H1 (cell line): ENCODE measurements around the gene PER2. TPM values are rescaled to one million over a fixed set of nuclear protein-coding genes. Genes with fewer than 3 reads are reported as not detected.

Source experiments
- CTCF ChIA-PET: fragments of 300-600 bp; sonication (Branson Sonifier 250); formaldehyde crosslinking; loops from one replicate; lab custom pipeline; 2021; ENCODE audit not compliant: partially characterized antibody; lab: Charles Lee
- POLR2A ChIA-PET: fragments of 300-600 bp; sonication (Branson Sonifier 250); formaldehyde crosslinking; loops from one replicate; lab custom pipeline; 2021; ENCODE audit warnings: inconsistent platforms; ENCODE audit not compliant: partially characterized antibody; lab: Charles Lee
- DNase-seq, 2 experiments: peaks; one replicate each; pipeline versions ENCODE4 v3.0.0 to v3.0.0-alpha.2; 2010 to 2022; ENCODE audit warnings: low spot score in 2 of 2, low read depth in 1 of 2, mixed read lengths in 1 of 2
- FAIRE-seq: peaks from 2 replicates; lab custom pipeline; 2011; peaks lifted over from hg19 to GRCh38; lab: Jason Lieb, UNC
- H2AFZ ChIP-seq: 2 replicates; pipeline ENCODE4 v1.8.1; 2012; ENCODE audit warnings: low read length, inconsistent platforms
- H2AK5ac ChIP-seq: 2 replicates; pipeline ENCODE4 v1.6.1; 2013; ENCODE audit warnings: low read depth, low read length
- H2BK120ac ChIP-seq: replicated peaks from 2 replicates; pipeline ENCODE3; 2013; ENCODE audit warnings: low read depth, low read length, inconsistent platforms
- H2BK12ac ChIP-seq: 2 replicates; pipeline ENCODE4 v1.6.1; 2013; ENCODE audit warnings: low read depth, low read length
- H2BK15ac ChIP-seq: 2 replicates; pipeline ENCODE4 v1.6.1; 2013; ENCODE audit warnings: low read length
- H2BK20ac ChIP-seq: 2 replicates; pipeline ENCODE4 v1.6.1; 2013; ENCODE audit warnings: low read length
- H2BK5ac ChIP-seq: 2 replicates; pipeline ENCODE4 v1.6.1; 2013; ENCODE audit warnings: low read depth, low read length
- H3K14ac ChIP-seq: 2 replicates; pipeline ENCODE4 v1.6.1; 2013; ENCODE audit warnings: inconsistent platforms; ENCODE audit not compliant: insufficient read length
- H3K18ac ChIP-seq: 2 replicates; pipeline ENCODE4 v1.6.1; 2013; ENCODE audit warnings: low read length; ENCODE audit errors: extremely low read depth
- H3K23ac ChIP-seq: 2 replicates; pipeline ENCODE4 v1.6.1; 2013; ENCODE audit warnings: inconsistent platforms; ENCODE audit not compliant: insufficient read length
- H3K23me2 ChIP-seq: 2 replicates; pipeline ENCODE4 v1.6.1; 2013; ENCODE audit warnings: low read depth, low read length
- H3K27ac ChIP-seq: 2 replicates; pipeline ENCODE4 v1.6.1; 2011; ENCODE audit warnings: low read depth, low read length, inconsistent platforms
- H3K27me3 ChIP-seq, 4 experiments: replicated peaks in 1 of 4; 1 replicate in 1 of 4; 2 replicates in 3 of 4; pipeline versions ENCODE4 v1.6.1 to v1.8.1; 2011 to 2013; ENCODE audit warnings: low read length in 3 of 4, mild to moderate bottlenecking in 3 of 4, inconsistent platforms in 2 of 4, mixed read lengths in 2 of 4, moderate library complexity in 1 of 4; ENCODE audit not compliant: control insufficient read depth in 3 of 4, insufficient read depth in 3 of 4; ENCODE audit errors: extremely low read depth in 1 of 4
- H3K36me3 ChIP-seq, 4 experiments: 2 replicates each; pipeline versions ENCODE4 v1.6.1 to v1.8.1; 2011 to 2013; ENCODE audit warnings: mild to moderate bottlenecking in 4 of 4, low read length in 3 of 4, moderate library complexity in 2 of 4, control low read depth in 1 of 4, inconsistent platforms in 1 of 4; ENCODE audit not compliant: insufficient read depth in 4 of 4, control insufficient read depth in 2 of 4
- H3K4ac ChIP-seq: replicated peaks from 2 replicates; pipeline ENCODE3; 2013; ENCODE audit warnings: low read length, low read depth, mixed read lengths, inconsistent platforms; ENCODE audit not compliant: insufficient read length
- H3K4me1 ChIP-seq, 4 experiments: replicated peaks in 1 of 4; 1 replicate in 1 of 4; 2 replicates in 3 of 4; pipeline versions ENCODE4 v1.6.1 to v1.8.1; 2011 to 2013; ENCODE audit warnings: low read length in 3 of 4, inconsistent platforms in 2 of 4, mixed read lengths in 1 of 4; ENCODE audit not compliant: insufficient read depth in 4 of 4, control insufficient read depth in 3 of 4
- H3K4me2 ChIP-seq, 2 experiments: 2 replicates each; pipeline versions ENCODE4 v1.6.1 to v1.8.1; 2011 to 2013; ENCODE audit warnings: low read depth in 2 of 2, low read length in 2 of 2, control low read depth in 1 of 2, inconsistent platforms in 1 of 2, mild to moderate bottlenecking in 1 of 2; ENCODE audit not compliant: insufficient read depth in 1 of 2
- H3K4me3 ChIP-seq, 4 experiments: fragments of 200-600, 300-600 bp in 1 of 4; sonication (generic), shearing (Covaris generic), sonication (Bioruptor Twin) in 1 of 4; 2 replicates each; pipeline versions ENCODE4 v1.5.1 to v1.8.1; 2011 to 2016; ENCODE audit warnings: low read length in 4 of 4, low read depth in 3 of 4, control low read depth in 2 of 4, inconsistent platforms in 2 of 4, mild to moderate bottlenecking in 2 of 4, mixed read lengths in 1 of 4, moderate library complexity in 1 of 4; ENCODE audit not compliant: insufficient read depth in 2 of 4; ENCODE audit errors: extremely low read depth in 1 of 4
- H3K56ac ChIP-seq: replicated peaks from 2 replicates; pipeline ENCODE3; 2013; ENCODE audit warnings: low read depth, mild to moderate bottlenecking, mixed read lengths, low read length, inconsistent platforms; ENCODE audit not compliant: insufficient read length
- H3K79me1 ChIP-seq: 2 replicates; pipeline ENCODE4 v1.6.1; 2013; ENCODE audit warnings: low read depth, low read length, control low read depth
- H3K79me2 ChIP-seq, 2 experiments: 2 replicates each; pipeline versions ENCODE4 v1.6.1 to v1.8.1; 2012 to 2013; ENCODE audit warnings: low read length in 2 of 2, mild to moderate bottlenecking in 2 of 2, inconsistent platforms in 1 of 2; ENCODE audit not compliant: insufficient read depth in 2 of 2, control insufficient read depth in 1 of 2
- H3K9ac ChIP-seq, 4 experiments: replicated peaks in 1 of 4; 1 replicate in 1 of 4; 2 replicates in 3 of 4; pipeline versions ENCODE4 v1.6.1 to v1.8.1; 2011 to 2013; ENCODE audit warnings: low read depth in 3 of 4, low read length in 3 of 4, control low read depth in 2 of 4, mild to moderate bottlenecking in 2 of 4, moderate library complexity in 2 of 4, inconsistent platforms in 1 of 4; ENCODE audit errors: extremely low read depth in 1 of 4
- H3K9me3 ChIP-seq, 2 experiments: 2 replicates each; pipeline versions ENCODE4 v1.6.1 to v1.8.1; 2012 to 2013; ENCODE audit warnings: mild to moderate bottlenecking in 2 of 2, moderate library complexity in 2 of 2, control low read depth in 1 of 2, inconsistent platforms in 1 of 2, low read depth in 1 of 2, low read length in 1 of 2, mixed read lengths in 1 of 2; ENCODE audit not compliant: insufficient read depth in 2 of 2
- H4K20me1 ChIP-seq, 2 experiments: replicated peaks in 1 of 2; 2 replicates each; pipeline versions ENCODE3 to v1.8.1; 2011 to 2013; ENCODE audit warnings: inconsistent platforms in 2 of 2, low read length in 2 of 2, mild to moderate bottlenecking in 1 of 2; ENCODE audit not compliant: insufficient read depth in 2 of 2, control insufficient read depth in 1 of 2
- H4K5ac ChIP-seq: 2 replicates; pipeline ENCODE4 v1.6.1; 2013; ENCODE audit warnings: low read length, low read depth, mixed read lengths, inconsistent platforms; ENCODE audit not compliant: insufficient read length
- H4K8ac ChIP-seq: 2 replicates; pipeline ENCODE4 v1.8.0; 2013; ENCODE audit warnings: mild to moderate bottlenecking, moderate library complexity, low read length, inconsistent platforms; ENCODE audit not compliant: insufficient read depth; ENCODE audit errors: extremely low read depth
- H4K91ac ChIP-seq: replicated peaks from 2 replicates; pipeline ENCODE3; 2013; ENCODE audit warnings: low read length, mixed read lengths, inconsistent platforms; ENCODE audit not compliant: insufficient read length
- RXRA ChIP-seq: IDR thresholded peaks from 2 replicates; pipeline ENCODE4 v1.6.1; 2011; ENCODE audit warnings: low read depth, mild to moderate bottlenecking, low read length, moderate library complexity; ENCODE audit not compliant: insufficient read depth
- WGBS, 2 experiments: shearing (Covaris generic) in 1 of 2; methylation state at CpG; one replicate each; pipeline versions ENCODE4 v1.1.6 to v1.1.7; 2013 to 2015; ENCODE audit warnings: low lambda C conversion rate in 2 of 2, mixed read lengths in 2 of 2, inconsistent platforms in 1 of 2, low coverage in 1 of 2, missing lambda C conversion rate in 1 of 2; ENCODE audit not compliant: insufficient replicate concordance in 2 of 2, insufficient coverage in 1 of 2, insufficient read length in 1 of 2; ENCODE audit errors: extremely low coverage in 1 of 2, missing lambda C conversion rate in 1 of 2; 5-methylcytosine and 5-hydroxymethylcytosine counted together
- polyA plus RNA-seq, 7 experiments: library from polyadenylated mRNA; depleted of rRNA in 3 of 7; stranded (reverse) in 5 of 7; unstranded in 2 of 7; fragments of >200 nt in 5 of 7; fragments of 200-250 nt in 2 of 7; gene quantifications; 1 replicate in 5 of 7; 2 replicates in 1 of 7; 4 replicates in 1 of 7; pipeline versions ENCODE4 v1.2.1 to v1.2.3, GENCODE V29; 2011 to 2013; ENCODE audit warnings: missing spikeins in 2 of 7, mixed read lengths in 2 of 7
- total RNA-seq: library from RNA; stranded (reverse); fragmentation: NEBNext Ultra II Directional; extraction: Animal tissue kit (Norgen Biotek cat#: 25700); gene quantifications from 2 replicates; pipeline ENCODE4 v1.2.1, GENCODE V29; 2021
- TF ChIP-seq, protein P1 (sequence below): IDR thresholded peaks from 2 replicates; pipeline ENCODE4 v1.6.1; 2012; ENCODE audit warnings: inconsistent platforms

PER2 gene
- total and polyA plus RNA-seq, 2 of the 8 experiments (the other 6 are each of a cell fraction or from before 2014, with no cell fraction given): 0.91 to 5.5 TPM

GRCh38 chr2:238227587-238228032, 60.8 kb downstream of the PER2 start:
- no peak overlapping the region for H4K5ac ChIP-seq
- H3K4me3 ChIP-seq: no peak overlapping the region
- H3K14ac ChIP-seq: no peak overlapping the region
- peaks cover 4 to 24% (median 17%) of the 10 kb centered on the region in 4 experiments for H3K27me3 ChIP-seq
- H2AFZ ChIP-seq: no peak overlapping the region
- WGBS, 2 experiments: 71% methylated on average over 11 of the region's 11 CpGs; no CpG with 5 or more reads in 1 of the 2 experiments
- no peak overlapping the region for H2BK120ac ChIP-seq
- ChIA-PET CTCF (interaction anchor here (0.6 to 1.5 kb wide), 2 partner anchors 9 to 136 kb away, joined by 3 to 5 read pairs; no protein-coding TSS in a partner anchor), POLR2A (interaction anchor here (0.8 to 2.0 kb wide), 3 partner anchors 11 to 24 kb away, joined by 4 to 5 read pairs (median 5); partner anchors contain the start of genes HES6 and ILKAP)
- H3K4me1 ChIP-seq: peaks cover 0 to 7% (median 5%) of the 10 kb centered on the region in 4 experiments; a peak in 5 of 7 replicates
- no peak overlapping the region for H4K91ac ChIP-seq
- H3K79me2 ChIP-seq: no peaks in the 10 kb centered on the region
- no peak overlapping the region for H2AK5ac ChIP-seq
- H3K27ac ChIP-seq: no peak overlapping the region
- H2BK20ac ChIP-seq: no peak overlapping the region
- no peaks in the 10 kb centered on the region for H3K9me3 ChIP-seq
- peaks cover 6% of the 10 kb centered on the region; the same call in 1 of the 2 replicates for H3K23me2 ChIP-seq
- no peak overlapping the region for H3K9ac ChIP-seq
- H3K56ac ChIP-seq: no peak overlapping the region
- no peak for FAIRE-seq
- peak overlapping the region; percentile 60; the same call in 1 of the 2 replicates for H2BK5ac ChIP-seq
- H2BK12ac ChIP-seq: 0 out of 2 replicates have a peak overlapping the region, but pooled peaks have one; percentile 2
- DNase-seq: no peak
- no peak overlapping the region for H3K23ac ChIP-seq
- H3K79me1 ChIP-seq: no peaks in the 10 kb centered on the region
- H4K20me1 ChIP-seq: no peaks in the 10 kb centered on the region
- H3K4ac ChIP-seq: no peak overlapping the region
- no peaks in the 10 kb centered on the region for H3K36me3 ChIP-seq
- TF ChIP-seq, protein P1, sequence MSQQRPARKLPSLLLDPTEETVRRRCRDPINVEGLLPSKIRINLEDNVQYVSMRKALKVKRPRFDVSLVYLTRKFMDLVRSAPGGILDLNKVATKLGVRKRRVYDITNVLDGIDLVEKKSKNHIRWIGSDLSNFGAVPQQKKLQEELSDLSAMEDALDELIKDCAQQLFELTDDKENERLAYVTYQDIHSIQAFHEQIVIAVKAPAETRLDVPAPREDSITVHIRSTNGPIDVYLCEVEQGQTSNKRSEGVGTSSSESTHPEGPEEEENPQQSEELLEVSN: 0 out of 2 replicates have a peak, but pooled peaks have one; percentile 49
- TF ChIP-seq RXRA: no peak
- H3K4me2 ChIP-seq: no peak overlapping the region; a peak in 1 of 4 replicates
- no peak overlapping the region; the same call in 1 of the 2 replicates for H2BK15ac ChIP-seq
- peak overlapping the region; percentile 19; the same call in 1 of the 2 replicates for H3K18ac ChIP-seq
- no peak overlapping the region for H4K8ac ChIP-seq
